Transverse colon (tissue), 3 donors: ENCODE data around the gene JPH3.
A peak's percentile ranks its signal among the peaks of the same experiment; 100 is the strongest.

ENCODE experiments used
- EP300 ChIP-seq: sonication (generic); formaldehyde crosslinking; IDR thresholded peaks from one replicate; pipeline ENCODE4 v1.6.1; 2017; ENCODE audit warnings: antibody characterized with exemption, low read depth
- TF ChIP-seq, protein P1 (sequence below), 5 experiments: fragments of 200-600 bp in 3 of 5; fragments of 450-650 bp in 2 of 5; sonication (generic) in 3 of 5; IDR thresholded peaks; 1 replicate in 2 of 5; 2 replicates in 3 of 5; pipeline ENCODE4 v1.5.1; 2016 to 2017; ENCODE audit warnings: antibody characterized with exemption in 5 of 5, inconsistent platforms in 3 of 5, mild to moderate bottlenecking in 2 of 5, moderate library complexity in 1 of 5

- TF ChIP-seq, protein P1, sequence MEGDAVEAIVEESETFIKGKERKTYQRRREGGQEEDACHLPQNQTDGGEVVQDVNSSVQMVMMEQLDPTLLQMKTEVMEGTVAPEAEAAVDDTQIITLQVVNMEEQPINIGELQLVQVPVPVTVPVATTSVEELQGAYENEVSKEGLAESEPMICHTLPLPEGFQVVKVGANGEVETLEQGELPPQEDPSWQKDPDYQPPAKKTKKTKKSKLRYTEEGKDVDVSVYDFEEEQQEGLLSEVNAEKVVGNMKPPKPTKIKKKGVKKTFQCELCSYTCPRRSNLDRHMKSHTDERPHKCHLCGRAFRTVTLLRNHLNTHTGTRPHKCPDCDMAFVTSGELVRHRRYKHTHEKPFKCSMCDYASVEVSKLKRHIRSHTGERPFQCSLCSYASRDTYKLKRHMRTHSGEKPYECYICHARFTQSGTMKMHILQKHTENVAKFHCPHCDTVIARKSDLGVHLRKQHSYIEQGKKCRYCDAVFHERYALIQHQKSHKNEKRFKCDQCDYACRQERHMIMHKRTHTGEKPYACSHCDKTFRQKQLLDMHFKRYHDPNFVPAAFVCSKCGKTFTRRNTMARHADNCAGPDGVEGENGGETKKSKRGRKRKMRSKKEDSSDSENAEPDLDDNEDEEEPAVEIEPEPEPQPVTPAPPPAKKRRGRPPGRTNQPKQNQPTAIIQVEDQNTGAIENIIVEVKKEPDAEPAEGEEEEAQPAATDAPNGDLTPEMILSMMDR (IDR thresholded peaks at IDR 0.05) = peak in 1 of 5 experiments; percentile 15
- no peak for TF ChIP-seq EP300
These were observed 50.9 kb downstream of the JPH3 start for GRCh38 chr16:87653234-87653633.
